Retinal pigment epithelial cell (primary cell): ENCODE results near the gene FTL.

Experiments used
- DNase-seq: peaks from one replicate; pipeline ENCODE4 v3.0.0-alpha.2; 2010; ENCODE audit warnings: low read depth
- H3K4me3 ChIP-seq: 2 replicates; pipeline ENCODE4 v1.5.1; 2011; ENCODE audit warnings: mild to moderate bottlenecking, low read length, control low read depth, moderate library complexity
- TF ChIP-seq, protein P1 (sequence below): conservative IDR thresholded peaks from 2 replicates; pipeline ENCODE4 v1.5.1; 2011; ENCODE audit warnings: low read depth, low read length, control low read depth, inconsistent platforms

Gene FTL

GRCh38 chr19:48946463-48947257, 18.4 kb upstream of the FTL start:
- H3K4me3 ChIP-seq, result no peak overlapping the region
- TF ChIP-seq, protein P1, sequence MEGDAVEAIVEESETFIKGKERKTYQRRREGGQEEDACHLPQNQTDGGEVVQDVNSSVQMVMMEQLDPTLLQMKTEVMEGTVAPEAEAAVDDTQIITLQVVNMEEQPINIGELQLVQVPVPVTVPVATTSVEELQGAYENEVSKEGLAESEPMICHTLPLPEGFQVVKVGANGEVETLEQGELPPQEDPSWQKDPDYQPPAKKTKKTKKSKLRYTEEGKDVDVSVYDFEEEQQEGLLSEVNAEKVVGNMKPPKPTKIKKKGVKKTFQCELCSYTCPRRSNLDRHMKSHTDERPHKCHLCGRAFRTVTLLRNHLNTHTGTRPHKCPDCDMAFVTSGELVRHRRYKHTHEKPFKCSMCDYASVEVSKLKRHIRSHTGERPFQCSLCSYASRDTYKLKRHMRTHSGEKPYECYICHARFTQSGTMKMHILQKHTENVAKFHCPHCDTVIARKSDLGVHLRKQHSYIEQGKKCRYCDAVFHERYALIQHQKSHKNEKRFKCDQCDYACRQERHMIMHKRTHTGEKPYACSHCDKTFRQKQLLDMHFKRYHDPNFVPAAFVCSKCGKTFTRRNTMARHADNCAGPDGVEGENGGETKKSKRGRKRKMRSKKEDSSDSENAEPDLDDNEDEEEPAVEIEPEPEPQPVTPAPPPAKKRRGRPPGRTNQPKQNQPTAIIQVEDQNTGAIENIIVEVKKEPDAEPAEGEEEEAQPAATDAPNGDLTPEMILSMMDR, result no peak
- no peak for DNase-seq

GRCh38 chr19:48947258-48947542, 17.9 kb upstream of the FTL start:
- H3K4me3 ChIP-seq, result no peak overlapping the region
- DNase-seq, result no peak
- TF ChIP-seq, protein P1, result no peak

DNA sequence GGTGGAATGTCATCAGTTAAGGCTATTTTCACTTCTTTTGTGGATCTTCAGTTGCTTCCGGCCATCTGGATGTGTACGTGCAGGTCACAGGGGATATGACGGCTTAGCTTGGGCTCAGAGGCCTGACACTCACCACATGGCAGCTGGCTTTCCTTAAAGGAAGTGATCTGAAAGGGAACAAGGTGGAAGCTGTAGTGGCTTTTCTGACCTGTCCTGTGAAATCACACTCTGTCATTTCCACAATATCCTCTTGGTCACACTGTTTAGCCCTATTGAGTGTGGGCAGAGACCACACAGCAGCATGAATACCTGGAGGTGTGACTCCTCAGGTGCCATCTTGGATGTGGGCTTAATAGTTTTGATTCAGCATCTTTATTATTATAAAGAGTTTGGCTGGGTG, 14.9 kb upstream of the FTL start:
- TF ChIP-seq, protein P1, result no peak
- DNase-seq, result no peak
- no peak overlapping the region for H3K4me3 ChIP-seq

DNA sequence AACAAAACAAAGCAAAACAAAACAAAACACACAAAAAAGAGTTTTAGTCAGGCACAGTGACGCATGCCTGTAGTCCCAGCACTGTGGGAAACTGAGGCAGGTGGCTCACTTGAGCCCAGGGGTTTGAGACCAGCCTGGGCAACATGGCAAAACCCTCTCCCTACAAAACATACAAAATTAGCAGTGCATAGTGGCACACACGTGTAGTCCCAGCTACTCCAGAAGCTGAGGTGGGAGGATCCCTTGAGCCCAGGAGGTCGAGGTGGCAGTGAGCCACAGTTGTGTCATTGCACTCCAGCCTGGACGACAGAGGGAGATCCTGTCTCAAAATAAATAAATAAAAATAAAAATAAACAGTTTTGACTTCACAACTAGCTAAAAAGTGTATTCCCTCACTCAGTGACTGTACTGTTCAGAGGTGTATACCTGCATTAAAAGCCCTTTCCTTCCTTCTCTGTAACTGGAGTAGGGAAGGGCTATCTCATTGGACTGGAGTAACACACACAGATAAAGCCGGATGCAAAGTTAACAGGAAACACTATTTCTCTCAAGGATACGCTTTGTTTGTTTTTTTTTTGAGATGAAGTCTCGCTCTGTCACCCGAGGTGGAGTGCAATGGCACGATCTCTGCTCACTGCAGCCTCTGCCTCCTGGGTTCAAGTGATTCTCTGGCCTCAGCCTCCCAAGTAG, 14.1 kb upstream of the FTL start:
- H3K4me3 ChIP-seq, result no peak overlapping the region
- no peak for DNase-seq
- TF ChIP-seq, protein P1, result no peak

- DNase-seq, result no peak
- no peak overlapping the region for H3K4me3 ChIP-seq
- TF ChIP-seq, protein P1, result no peak
Measured at GRCh38 chr19:48953141-48953540, 12.0 kb upstream of the FTL start.

DNA sequence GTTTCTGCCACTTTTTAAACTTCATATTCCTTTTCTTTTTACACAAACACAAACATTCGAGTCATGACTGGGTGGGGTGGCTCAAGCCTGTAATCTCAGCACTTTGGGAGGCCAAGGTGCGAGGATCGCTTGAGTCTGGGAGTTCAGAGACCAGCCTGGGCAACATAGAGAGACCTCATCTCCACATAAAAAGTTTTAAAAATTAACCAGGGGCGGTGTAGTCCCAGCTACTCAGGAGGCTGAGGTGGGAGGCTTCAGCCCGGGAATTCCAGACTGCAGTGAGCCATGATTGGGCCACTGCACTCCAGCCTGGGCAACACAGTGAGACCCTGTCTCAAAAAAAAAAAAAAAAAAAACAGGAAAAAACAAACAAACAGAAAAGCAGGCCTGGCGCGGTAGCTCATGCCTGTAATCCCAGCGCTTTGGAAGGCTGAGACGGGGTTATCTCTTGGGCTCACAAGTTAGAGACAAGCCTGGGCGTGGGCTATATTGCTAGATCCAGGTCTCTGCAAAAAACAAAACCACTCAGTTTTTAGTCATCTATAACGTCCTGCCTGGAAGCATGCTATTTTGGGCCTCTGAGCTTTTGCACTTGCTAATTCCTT, 11.0 kb upstream of the FTL start:
- H3K4me3 ChIP-seq, result peak overlapping the region; percentile 59
- TF ChIP-seq, protein P1, result no peak
- DNase-seq, result no peak
